HepG2 (cell line): Measurements from ENCODE around the gene SFXN5. TPM values are rescaled to one million over a fixed set of nuclear protein-coding genes. Genes with fewer than 3 reads are reported as not detected.

Source experiments
- BCL6 ChIP-seq: IDR thresholded peaks from 2 replicates; pipeline ENCODE4 v1.6.1; 2016; ENCODE audit warnings: missing genetic modification reagents, missing compliant biosample characterization
- CENPX ChIP-seq: sonication (generic); formaldehyde crosslinking; IDR thresholded peaks from 2 replicates; pipeline ENCODE4 v1.9.0; 2021; ENCODE audit warnings: mild to moderate bottlenecking, missing genetic modification reagents, moderate library complexity
- ELF3 ChIP-seq: IDR thresholded peaks from 2 replicates; pipeline ENCODE4 v1.6.1; 2016; ENCODE audit warnings: missing genetic modification reagents, missing compliant biosample characterization
- HINFP ChIP-seq: sonication (generic); formaldehyde crosslinking; IDR thresholded peaks from 2 replicates; pipeline ENCODE4 v1.4.0; 2020; ENCODE audit warnings: low read depth, mild to moderate bottlenecking, missing genetic modification reagents
- PAWR ChIP-seq: sonication (generic); formaldehyde crosslinking; IDR thresholded peaks from 2 replicates; pipeline ENCODE4 v1.4.0; 2020; ENCODE audit warnings: missing genetic modification reagents, mild to moderate bottlenecking, borderline replicate concordance
- TCF7 ChIP-seq: sonication (generic); IDR thresholded peaks from 2 replicates; pipeline ENCODE4 v1.6.1; 2016; ENCODE audit warnings: antibody characterized with exemption, low read depth
- ZEB1 ChIP-seq: IDR thresholded peaks from 2 replicates; pipeline ENCODE4 v1.6.1; 2012; ENCODE audit warnings: mild to moderate bottlenecking, low read depth, inconsistent platforms; ENCODE audit not compliant: insufficient replicate concordance
- ZNF12 ChIP-seq: sonication (generic); formaldehyde crosslinking; IDR thresholded peaks from 2 replicates; pipeline ENCODE4 v1.5.0; 2020; ENCODE audit warnings: missing genetic modification reagents
- ZNF121 ChIP-seq: sonication (generic); formaldehyde crosslinking; IDR thresholded peaks from 2 replicates; pipeline ENCODE4 v1.5.0; 2020; ENCODE audit warnings: mild to moderate bottlenecking, missing genetic modification reagents
- ZNF235 ChIP-seq: sonication (generic); formaldehyde crosslinking; IDR thresholded peaks from 2 replicates; pipeline ENCODE4 v1.8.1; 2023; ENCODE audit warnings: mild to moderate bottlenecking, missing genetic modification reagents, borderline replicate concordance
- ZNF317 ChIP-seq: sonication (generic); formaldehyde crosslinking; IDR thresholded peaks from 2 replicates; pipeline ENCODE4 v1.5.0; 2020; ENCODE audit warnings: mild to moderate bottlenecking, missing genetic modification reagents
- ZNF468 ChIP-seq: sonication (generic); formaldehyde crosslinking; IDR thresholded peaks from 2 replicates; pipeline ENCODE4 v1.8.0; 2022; ENCODE audit warnings: mild to moderate bottlenecking, moderate library complexity, missing genetic modification reagents
- ZNF674 ChIP-seq: sonication (generic); formaldehyde crosslinking; IDR thresholded peaks from 2 replicates; pipeline ENCODE4 v1.5.0; 2020; ENCODE audit warnings: low read depth, mild to moderate bottlenecking, missing genetic modification reagents
- polyA plus RNA-seq, 8 experiments: library from polyadenylated mRNA; depleted of rRNA in 3 of 8; stranded (reverse) in 7 of 8; unstranded in 1 of 8; fragments of >200 nt; fragmentation: Illumina TruSeq in 4 of 8; extraction: Trizol in 4 of 8; gene quantifications; 2 replicates each; pipeline versions ENCODE4 v1.2.1 to v1.2.3, GENCODE V29; 2011 to 2016; ENCODE audit warnings: low read depth in 4 of 8, missing spikeins in 1 of 8, mixed read lengths in 1 of 8; ENCODE audit not compliant: insufficient read depth in 1 of 8
- total RNA-seq, 5 experiments: library from RNA; depleted of rRNA; stranded (reverse); fragments of >200 nt; fragmentation: Illumina TruSeq; extraction: Trizol; gene quantifications; 2 replicates each; pipeline ENCODE4 v1.2.3, GENCODE V29; 2016; ENCODE audit warnings: low read depth in 1 of 5
- TF ChIP-seq, protein P1 (sequence below): sonication (generic); formaldehyde crosslinking; IDR thresholded peaks from 2 replicates; pipeline ENCODE4 v1.5.1; 2020; ENCODE audit warnings: mild to moderate bottlenecking, missing genetic modification reagents
- TF ChIP-seq, protein P2 (sequence below): sonication (generic); formaldehyde crosslinking; IDR thresholded peaks from 2 replicates; pipeline ENCODE4 v1.5.1; 2020; ENCODE audit warnings: missing genetic modification reagents, mild to moderate bottlenecking, borderline replicate concordance
- TF ChIP-seq, protein P3 (sequence below): sonication (generic); formaldehyde crosslinking; conservative IDR thresholded peaks from 2 replicates; pipeline ENCODE4 v1.8.0; 2022; ENCODE audit warnings: mild to moderate bottlenecking, moderate library complexity, missing genetic modification reagents
- TF ChIP-seq, protein P4 (sequence below): sonication (generic); formaldehyde crosslinking; IDR thresholded peaks from 2 replicates; pipeline ENCODE4 v1.4.0; 2020; ENCODE audit warnings: missing genetic modification reagents, mild to moderate bottlenecking, borderline replicate concordance
- TF ChIP-seq, protein P5 (sequence below): sonication (generic); formaldehyde crosslinking; IDR thresholded peaks from 2 replicates; pipeline ENCODE4 v1.5.1; 2020; ENCODE audit warnings: mild to moderate bottlenecking, missing genetic modification reagents, borderline replicate concordance

Gene SFXN5
- total and polyA plus RNA-seq, 2 of the 13 experiments (the other 11 are each of a cell fraction or from before 2014, with no cell fraction given): 34.9 to 37.4 TPM

DNA sequence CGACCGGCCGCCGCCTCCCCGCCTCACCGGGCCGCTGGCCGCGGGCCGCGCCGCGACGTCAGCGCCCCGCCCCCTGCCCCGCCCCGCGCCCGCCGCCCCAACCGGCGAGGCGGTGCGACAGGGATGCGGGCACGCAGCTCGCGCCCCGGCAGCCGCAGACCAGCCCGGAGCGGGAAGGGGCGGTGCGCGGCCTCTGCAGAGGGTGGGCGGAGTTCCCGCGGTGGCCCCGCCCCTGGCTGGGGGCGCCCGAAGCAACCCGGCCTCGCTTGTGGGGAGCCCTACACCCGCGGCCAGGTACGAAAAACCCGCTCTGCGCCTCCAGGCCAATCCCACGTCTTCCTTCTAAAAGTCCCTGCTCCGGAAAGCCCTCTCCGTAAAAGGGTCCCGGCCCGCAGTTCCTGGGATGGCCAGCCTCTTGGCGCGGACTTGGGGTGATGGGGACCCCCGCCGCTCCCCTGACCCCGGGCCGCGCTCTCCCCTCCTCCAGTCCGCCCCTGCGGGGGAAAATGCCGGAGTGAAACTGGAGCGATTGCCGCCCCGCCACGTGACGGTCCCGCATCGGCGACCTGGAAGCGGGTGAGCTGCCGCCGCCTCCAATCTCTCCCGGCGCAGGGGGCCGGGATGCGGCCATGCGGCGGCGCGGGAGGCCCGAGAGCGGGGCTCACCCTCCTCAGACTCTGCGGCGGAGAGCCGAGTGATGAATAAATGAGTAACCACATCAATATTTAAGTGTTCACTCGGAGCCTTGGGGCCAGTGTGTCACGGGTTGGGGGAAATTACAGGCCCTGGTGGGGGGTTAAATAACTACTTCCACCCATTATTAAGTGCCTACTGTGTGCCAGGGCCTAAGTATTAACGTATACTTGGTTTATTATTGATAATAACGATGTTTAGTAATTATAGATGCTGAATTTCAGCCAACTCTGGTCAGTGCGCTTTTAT, 41.7 kb upstream of the SFXN5 start, which contains the start of gene RAB11FIP5 (continued):
- TF ChIP-seq, protein P1, sequence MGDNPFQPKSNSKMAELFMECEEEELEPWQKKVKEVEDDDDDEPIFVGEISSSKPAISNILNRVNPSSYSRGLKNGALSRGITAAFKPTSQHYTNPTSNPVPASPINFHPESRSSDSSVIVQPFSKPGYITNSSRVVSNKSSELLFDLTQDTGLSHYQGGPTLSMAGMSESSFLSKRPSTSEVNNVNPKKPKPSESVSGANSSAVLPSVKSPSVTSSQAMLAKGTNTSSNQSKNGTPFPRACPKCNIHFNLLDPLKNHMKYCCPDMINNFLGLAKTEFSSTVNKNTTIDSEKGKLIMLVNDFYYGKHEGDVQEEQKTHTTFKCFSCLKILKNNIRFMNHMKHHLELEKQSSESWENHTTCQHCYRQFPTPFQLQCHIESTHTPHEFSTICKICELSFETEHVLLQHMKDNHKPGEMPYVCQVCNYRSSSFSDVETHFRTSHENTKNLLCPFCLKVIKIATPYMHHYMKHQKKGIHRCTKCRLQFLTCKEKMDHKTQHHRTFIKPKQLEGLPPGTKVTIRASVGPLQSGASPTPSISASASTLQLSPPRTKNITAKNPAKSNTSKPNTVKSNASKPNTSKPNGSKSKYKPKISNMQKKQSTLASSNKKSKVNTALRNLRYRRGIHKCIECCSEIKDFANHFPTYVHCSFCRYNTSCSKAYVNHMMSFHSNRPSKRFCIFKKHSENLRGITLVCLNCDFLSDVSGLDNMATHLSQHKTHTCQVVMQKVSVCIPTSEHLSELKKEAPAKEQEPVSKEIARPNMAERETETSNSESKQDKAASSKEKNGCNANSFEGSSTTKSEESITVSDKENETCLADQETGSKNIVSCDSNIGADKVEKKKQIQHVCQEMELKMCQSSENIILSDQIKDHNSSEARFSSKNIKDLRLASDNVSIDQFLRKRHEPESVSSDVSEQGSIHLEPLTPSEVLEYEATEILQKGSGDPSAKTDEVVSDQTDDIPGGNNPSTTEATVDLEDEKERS (CRISPR knock-in tag): peak; percentile 81; the same call in 1 of the 2 replicates
- TF ChIP-seq CENPX (no peak), ZNF317 (CRISPR knock-in tag) (no peak), PAWR (CRISPR knock-in tag) (0 out of 2 replicates have a peak, but pooled peaks have one; percentile 84), ZNF12 (CRISPR knock-in tag) (no peak), ELF3 (CRISPR knock-in tag) (no peak), ZNF235 (CRISPR knock-in tag) (no peak; the same call in 1 of the 2 replicates), BCL6 (no peak), TCF7 (no peak), ZNF121 (CRISPR knock-in tag) (no peak), ZNF674 (CRISPR knock-in tag) (no peak), ZEB1 (no peak), HINFP (CRISPR knock-in tag) (peak; percentile 57; the same call in 1 of the 2 replicates), ZNF468 (CRISPR knock-in tag) (no peak)
- TF ChIP-seq, protein P2, sequence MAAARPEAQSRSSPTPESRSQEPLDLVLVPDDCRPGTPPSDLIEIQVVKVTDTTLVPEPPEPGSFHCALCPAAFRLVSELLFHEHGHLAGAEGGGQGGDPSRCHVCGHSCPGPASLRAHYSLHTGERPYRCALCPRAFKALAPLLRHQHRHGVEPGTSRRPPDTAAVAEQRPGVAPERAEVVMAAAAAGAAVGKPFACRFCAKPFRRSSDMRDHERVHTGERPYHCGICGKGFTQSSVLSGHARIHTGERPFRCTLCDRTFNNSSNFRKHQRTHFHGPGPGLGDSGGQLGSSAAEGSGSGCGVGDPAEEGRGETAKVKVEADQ (CRISPR knock-in tag): no peak
- TF ChIP-seq, protein P3, sequence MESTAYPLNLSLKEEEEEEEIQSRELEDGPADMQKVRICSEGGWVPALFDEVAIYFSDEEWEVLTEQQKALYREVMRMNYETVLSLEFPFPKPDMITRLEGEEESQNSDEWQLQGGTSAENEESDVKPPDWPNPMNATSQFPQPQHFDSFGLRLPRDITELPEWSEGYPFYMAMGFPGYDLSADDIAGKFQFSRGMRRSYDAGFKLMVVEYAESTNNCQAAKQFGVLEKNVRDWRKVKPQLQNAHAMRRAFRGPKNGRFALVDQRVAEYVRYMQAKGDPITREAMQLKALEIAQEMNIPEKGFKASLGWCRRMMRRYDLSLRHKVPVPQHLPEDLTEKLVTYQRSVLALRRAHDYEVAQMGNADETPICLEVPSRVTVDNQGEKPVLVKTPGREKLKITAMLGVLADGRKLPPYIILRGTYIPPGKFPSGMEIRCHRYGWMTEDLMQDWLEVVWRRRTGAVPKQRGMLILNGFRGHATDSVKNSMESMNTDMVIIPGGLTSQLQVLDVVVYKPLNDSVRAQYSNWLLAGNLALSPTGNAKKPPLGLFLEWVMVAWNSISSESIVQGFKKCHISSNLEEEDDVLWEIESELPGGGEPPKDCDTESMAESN (CRISPR knock-in tag): peak; percentile 72
- TF ChIP-seq, protein P4, sequence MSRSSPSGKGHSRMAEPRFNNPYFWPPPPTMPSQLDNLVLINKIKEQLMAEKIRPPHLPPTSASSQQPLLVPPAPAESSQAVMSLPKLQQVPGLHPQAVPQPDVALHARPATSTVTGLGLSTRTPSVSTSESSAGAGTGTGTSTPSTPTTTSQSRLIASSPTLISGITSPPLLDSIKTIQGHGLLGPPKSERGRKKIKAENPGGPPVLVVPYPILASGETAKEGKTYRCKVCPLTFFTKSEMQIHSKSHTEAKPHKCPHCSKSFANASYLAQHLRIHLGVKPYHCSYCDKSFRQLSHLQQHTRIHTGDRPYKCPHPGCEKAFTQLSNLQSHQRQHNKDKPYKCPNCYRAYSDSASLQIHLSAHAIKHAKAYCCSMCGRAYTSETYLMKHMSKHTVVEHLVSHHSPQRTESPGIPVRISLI (CRISPR knock-in tag): 0 out of 2 replicates have a peak, but pooled peaks have one; percentile 13
- TF ChIP-seq, protein P5, sequence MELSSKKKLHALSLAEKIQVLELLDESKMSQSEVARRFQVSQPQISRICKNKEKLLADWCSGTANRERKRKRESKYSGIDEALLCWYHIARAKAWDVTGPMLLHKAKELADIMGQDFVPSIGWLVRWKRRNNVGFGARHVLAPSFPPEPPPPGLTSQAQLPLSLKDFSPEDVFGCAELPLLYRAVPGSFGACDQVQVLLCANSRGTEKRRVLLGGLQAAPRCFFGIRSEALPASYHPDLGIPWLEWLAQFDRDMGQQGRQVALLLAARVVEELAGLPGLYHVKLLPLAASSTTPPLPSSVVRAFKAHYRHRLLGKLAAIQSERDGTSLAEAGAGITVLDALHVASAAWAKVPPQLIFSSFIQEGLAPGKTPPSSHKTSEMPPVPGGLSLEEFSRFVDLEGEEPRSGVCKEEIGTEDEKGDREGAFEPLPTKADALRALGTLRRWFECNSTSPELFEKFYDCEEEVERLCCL (CRISPR knock-in tag): 0 out of 2 replicates have a peak, but pooled peaks have one; percentile 72
